Measurements from ENCODE around the gene APEX1. TPM values are rescaled to one million over a fixed set of nuclear protein-coding genes. Genes with fewer than 3 reads are reported as not detected.

The APEX1 gene
- total RNA-seq, 1 donor from 2014 or later: 433 TPM

GRCh38 chr14:20492486-20492885 is 37.5 kb downstream of the APEX1 start:
- H3K36me3 Mint-ChIP-seq (ENCODE audit: low read depth): no peaks in the 10 kb centered on the region
- H3K27me3 Mint-ChIP-seq (ENCODE audit: low read depth): peaks cover 28% of the 10 kb centered on the region
- H3K9me3 Mint-ChIP-seq: no peaks in the 10 kb centered on the region
- H3K27ac Mint-ChIP-seq (ENCODE audit: unreplicated experiment): no peak overlapping the region
- no peak for TF ChIP-seq CTCF (conservative IDR thresholded peaks at IDR 0.05)
- H3K4me3 Mint-ChIP-seq: no peak overlapping the region
- H3K4me1 Mint-ChIP-seq: no peaks in the 10 kb centered on the region
- no peak for DNase-seq (ENCODE audit: low read depth, low spot score)

GRCh38 chr14:20493634-20494033 is 38.6 kb downstream of the APEX1 start:
- Mint-ChIP-seq H3K9me3 (no peaks in the 10 kb centered on the region), H3K27ac (ENCODE audit: unreplicated experiment) (no peak overlapping the region), H3K27me3 (ENCODE audit: low read depth) (peaks cover 28% of the 10 kb centered on the region), H3K4me3 (no peak overlapping the region), H3K4me1 (no peaks in the 10 kb centered on the region), H3K36me3 (ENCODE audit: low read depth) (no peaks in the 10 kb centered on the region)
- TF ChIP-seq CTCF (conservative IDR thresholded peaks at IDR 0.05): no peak
- DNase-seq (ENCODE audit: low read depth, low spot score): no peak

- Mint-ChIP-seq H3K36me3 (ENCODE audit: low read depth) (no peaks in the 10 kb centered on the region), H3K9me3 (no peaks in the 10 kb centered on the region), H3K4me1 (no peaks in the 10 kb centered on the region), H3K4me3 (no peak overlapping the region), H3K27ac (ENCODE audit: unreplicated experiment) (no peak overlapping the region), H3K27me3 (ENCODE audit: low read depth) (peaks cover 23% of the 10 kb centered on the region)
- TF ChIP-seq CTCF (conservative IDR thresholded peaks at IDR 0.05): no peak
- DNase-seq (ENCODE audit: low read depth, low spot score): no peak
These were observed 40.1 kb downstream of the APEX1 start for GRCh38 chr14:20494935-20495766.

GRCh38 chr14:20498622-20499021 is 43.6 kb downstream of the APEX1 start:
- H3K9me3 Mint-ChIP-seq: peaks cover 2% of the 10 kb centered on the region
- no peaks in the 10 kb centered on the region for H3K36me3 Mint-ChIP-seq (ENCODE audit: low read depth)
- H3K27ac Mint-ChIP-seq (ENCODE audit: unreplicated experiment): no peak overlapping the region
- peaks cover 13% of the 10 kb centered on the region for H3K27me3 Mint-ChIP-seq (ENCODE audit: low read depth)
- H3K4me1 Mint-ChIP-seq: no peaks in the 10 kb centered on the region
- TF ChIP-seq CTCF (conservative IDR thresholded peaks at IDR 0.05): no peak
- no peak for DNase-seq (ENCODE audit: low read depth, low spot score)
- H3K4me3 Mint-ChIP-seq: no peak overlapping the region

- Mint-ChIP-seq H3K27ac (ENCODE audit: unreplicated experiment) (no peak overlapping the region), H3K9me3 (peaks cover 4% of the 10 kb centered on the region), H3K4me1 (no peaks in the 10 kb centered on the region), H3K27me3 (ENCODE audit: low read depth) (peaks cover 10% of the 10 kb centered on the region), H3K36me3 (ENCODE audit: low read depth) (no peaks in the 10 kb centered on the region), H3K4me3 (no peak overlapping the region)
- TF ChIP-seq CTCF (conservative IDR thresholded peaks at IDR 0.05): no peak
- no peak for DNase-seq (ENCODE audit: low read depth, low spot score)
These were observed 44.1 kb downstream of the APEX1 start for GRCh38 chr14:20499108-20499507.
